Muscle of back (tissue), 13 donors: Measurements from ENCODE around the gene LCMT2. TPM values are rescaled to one million over a fixed set of nuclear protein-coding genes. Genes with fewer than 3 reads are reported as not detected.

Experiments used
- DNase-seq, 3 donors: peaks; one replicate each; pipeline versions ENCODE4 v3.0.0 to v3.0.0-alpha.2; 2013
- long read RNA-seq, 9 donors: transcript quantifications; one replicate each; lab custom pipeline, GENCODE V29; 2026
- polyA plus RNA-seq, 10 donors: library from polyadenylated mRNA; unstranded; fragments of 120-200 nt; gene quantifications; one replicate each; pipeline ENCODE4 v1.2.1, GENCODE V29; 2013; ENCODE audit not compliant: insufficient read length in 10 of 10

LCMT2 gene
- 1 to 10 TPM; 5.2 to 8.5 (median 7.0) TPM for polyA plus RNA-seq
- long read RNA-seq, donor 1, full-length matches to known transcripts, result 9 of 9 reads
- long read RNA-seq, donor 1, partial matches to known transcripts, result 0 of 9 reads
- long read RNA-seq, donor 1, other reads (novel, unspliced or antisense), result 0 of 9 reads
- long read RNA-seq, donor 2, full-length matches to known transcripts, result 6 of 6 reads
- long read RNA-seq, donor 2, partial matches to known transcripts, result 0 of 6 reads
- long read RNA-seq, donor 2, other reads (novel, unspliced or antisense), result 0 of 6 reads
- long read RNA-seq, donor 3, full-length matches to known transcripts, result 6 of 6 reads
- long read RNA-seq, donor 3, partial matches to known transcripts, result 0 of 6 reads
- long read RNA-seq, donor 3, other reads (novel, unspliced or antisense), result 0 of 6 reads
- long read RNA-seq, donor 4, full-length matches to known transcripts, result 6 of 6 reads
- long read RNA-seq, donor 4, partial matches to known transcripts, result 0 of 6 reads
- long read RNA-seq, donor 4, other reads (novel, unspliced or antisense), result 0 of 6 reads
- long read RNA-seq, donor 5, full-length matches to known transcripts, result 12 of 12 reads
- long read RNA-seq, donor 5, partial matches to known transcripts, result 0 of 12 reads
- long read RNA-seq, donor 5, other reads (novel, unspliced or antisense), result 0 of 12 reads
- long read RNA-seq, donor 6, full-length matches to known transcripts, result 10 of 10 reads
- long read RNA-seq, donor 6, partial matches to known transcripts, result 0 of 10 reads
- long read RNA-seq, donor 6, other reads (novel, unspliced or antisense), result 0 of 10 reads
- long read RNA-seq, donor 7, full-length matches to known transcripts, result 4 of 11 reads
- long read RNA-seq, donor 7, partial matches to known transcripts, result 0 of 11 reads
- long read RNA-seq, donor 7, other reads (novel, unspliced or antisense), result 7 of 11 reads
- long read RNA-seq, donor 8, full-length matches to known transcripts, result 9 of 9 reads
- long read RNA-seq, donor 8, partial matches to known transcripts, result 0 of 9 reads
- long read RNA-seq, donor 8, other reads (novel, unspliced or antisense), result 0 of 9 reads
- long read RNA-seq, donor 9, full-length matches to known transcripts, result 5 of 5 reads
- long read RNA-seq, donor 9, partial matches to known transcripts, result 0 of 5 reads
- long read RNA-seq, donor 9, other reads (novel, unspliced or antisense), result 0 of 5 reads

- DNase-seq, result peak; percentile 96 to 99 (median 98)
These were observed at the start of gene LCMT2 for GRCh38 chr15:43329960-43330779. Gene LCMT2 (minus strand): TSS chr15:43330573. CDS start chr15:43330489, 84 bp downstream.

GRCh38 chr15:43378601-43379000 lies 48.2 kb upstream of the LCMT2 start:
- no peak for DNase-seq

- peak in 2 of 3 donors; percentile 10 to 31 for DNase-seq
These were observed 45.8 kb upstream of the LCMT2 start for GRCh38 chr15:43376017-43376705.

GRCh38 chr15:43370975-43371974 lies 40.9 kb upstream of the LCMT2 start, which contains the start of the genes TUBGCP4 and ZSCAN29:
Gene TUBGCP4 (plus strand): TSS chr15:43371101. CDS start chr15:43371355, 254 bp downstream.
Gene ZSCAN29 (minus strand): TSS chr15:43371043. CDS start chr15:43369913, 1,130 bp downstream.
- DNase-seq, result peak; percentile 71 to 94 (median 87)

- DNase-seq, result peak; percentile 11 to 75 (median 34)
These were observed 40.1 kb upstream of the LCMT2 start for GRCh38 chr15:43370310-43370974.

GRCh38 chr15:43361313-43361903 lies 31.0 kb upstream of the LCMT2 start:
- no peak for DNase-seq

GRCh38 chr15:43360821-43361220 lies 30.4 kb upstream of the LCMT2 start:
- DNase-seq, result no peak

GRCh38 chr15:43352693-43353382 lies 22.5 kb upstream of the LCMT2 start:
- no peak for DNase-seq

- DNase-seq, result no peak
These were observed 16.7 kb upstream of the LCMT2 start for GRCh38 chr15:43347114-43347513.

GRCh38 chr15:43346305-43346704 lies 15.9 kb upstream of the LCMT2 start:
- no peak for DNase-seq

GRCh38 chr15:43330780-43331087 lies 361 bp upstream of the LCMT2 start:
- DNase-seq, result no peak

- DNase-seq, result peak in 1 of 3 donors; percentile 9
These were observed 985 bp downstream of the LCMT2 start for GRCh38 chr15:43329217-43329959.

GRCh38 chr15:43325039-43325684 lies 5.2 kb downstream of the LCMT2 start:
- no peak for DNase-seq

GRCh38 chr15:43318990-43319771 lies 11.2 kb downstream of the LCMT2 start:
- DNase-seq, result no peak

- no peak for DNase-seq
These were observed 12.7 kb downstream of the LCMT2 start for GRCh38 chr15:43317566-43318184.
